WTC11 (cell line): ENCODE measurements around the gene BCL11A. TPM values are rescaled to one million over a fixed set of nuclear protein-coding genes. Genes with fewer than 3 reads are reported as not detected.

Experiments
- ATAC-seq: fragments of 200-7000 bp; cut with Tn5 transposase; 2 replicates; pipeline ENCODE4 v1.10.0; 2021; ENCODE audit warnings: mild to moderate bottlenecking, moderate library complexity
- CTCF ChIA-PET: fragments of 300-600 bp; sonication (Branson Sonifier 250); formaldehyde crosslinking; loops from one replicate; lab custom pipeline; 2021; ENCODE audit warnings: antibody characterized with exemption; lab: Charles Lee
- POLR2A ChIA-PET: fragments of 350-600 bp; sonication (Branson Sonifier 250); formaldehyde crosslinking; loops from one replicate; lab custom pipeline; 2021; ENCODE audit warnings: antibody characterized with exemption; lab: Charles Lee
- DNase-seq: peaks from one replicate; pipeline ENCODE4 v3.0.0; 2021; ENCODE audit warnings: low spot score
- H3K27ac Mint-ChIP-seq: 2 replicates; pipeline ENCODE4 v1.8.0; 2021; ENCODE audit warnings: mixed read lengths
- H3K27me3 Mint-ChIP-seq: 2 replicates; pipeline ENCODE4 v1.8.0; 2021; ENCODE audit warnings: low read depth, mild to moderate bottlenecking, moderate library complexity, mixed read lengths
- H3K36me3 Mint-ChIP-seq: 2 replicates; pipeline ENCODE4 v1.8.0; 2021; ENCODE audit warnings: mixed read lengths
- H3K4me1 Mint-ChIP-seq: 2 replicates; pipeline ENCODE4 v1.8.0; 2022; ENCODE audit warnings: mixed read lengths
- H3K4me3 Mint-ChIP-seq: 2 replicates; pipeline ENCODE4 v1.8.0; 2021; ENCODE audit warnings: mild to moderate bottlenecking, moderate library complexity, mixed read lengths
- H3K9me3 Mint-ChIP-seq: 2 replicates; pipeline ENCODE4 v1.8.0; 2021; ENCODE audit warnings: mixed read lengths
- ARID4B ChIP-seq: sonication (generic); formaldehyde crosslinking; IDR thresholded peaks from 2 replicates; pipeline ENCODE4 v1.8.0; 2023; ENCODE audit warnings: missing genetic modification reagents, mild to moderate bottlenecking, borderline replicate concordance
- E2F1 ChIP-seq: sonication (generic); formaldehyde crosslinking; IDR thresholded peaks from 2 replicates; pipeline ENCODE4 v1.8.0; 2022; ENCODE audit warnings: mild to moderate bottlenecking, missing genetic modification reagents
- ERG ChIP-seq: fragments of 250-450 bp; sonication (Bioruptor Pico); IDR thresholded peaks from 2 replicates; pipeline ENCODE4 v1.8.0; 2021; ENCODE audit warnings: mild to moderate bottlenecking
- FOXP1 ChIP-seq: sonication (generic); formaldehyde crosslinking; IDR thresholded peaks from 2 replicates; pipeline ENCODE4 v1.8.0; 2022; ENCODE audit warnings: missing genetic modification reagents, mild to moderate bottlenecking, moderate library complexity, borderline replicate concordance
- GTF2I ChIP-seq: fragments of 250-450 bp; sonication (Bioruptor Pico); conservative IDR thresholded peaks from 2 replicates; pipeline ENCODE4 v1.4.0; 2021; ENCODE audit warnings: mild to moderate bottlenecking
- HMGA2 ChIP-seq: fragments of 250-450 bp; sonication (Bioruptor Pico); IDR thresholded peaks from 2 replicates; pipeline ENCODE4 v1.4.0; 2021; ENCODE audit warnings: mild to moderate bottlenecking, moderate library complexity
- MLX ChIP-seq: sonication (generic); formaldehyde crosslinking; IDR thresholded peaks from 2 replicates; pipeline ENCODE4 v1.8.1; 2023; ENCODE audit warnings: mild to moderate bottlenecking, missing genetic modification reagents, moderate library complexity
- MYBL2 ChIP-seq: sonication (generic); formaldehyde crosslinking; IDR thresholded peaks from 2 replicates; pipeline ENCODE4 v1.8.1; 2023; ENCODE audit warnings: mild to moderate bottlenecking, moderate library complexity, missing genetic modification reagents
- OVOL2 ChIP-seq: fragments of 250-450 bp; sonication (Bioruptor Pico); IDR thresholded peaks from 2 replicates; pipeline ENCODE4 v1.9.0; 2021; ENCODE audit warnings: mild to moderate bottlenecking, borderline replicate concordance
- PRDM15 ChIP-seq: sonication (generic); formaldehyde crosslinking; IDR thresholded peaks from 2 replicates; pipeline ENCODE4 v1.8.0; 2022; ENCODE audit warnings: missing genetic modification reagents
- SOX15 ChIP-seq: fragments of 250-450 bp; sonication (Bioruptor Pico); IDR thresholded peaks from 2 replicates; pipeline ENCODE4 v1.9.0; 2021; ENCODE audit warnings: mild to moderate bottlenecking
- STAT6 ChIP-seq: sonication (generic); formaldehyde crosslinking; conservative IDR thresholded peaks from 2 replicates; pipeline ENCODE4 v1.8.1; 2023; ENCODE audit warnings: mild to moderate bottlenecking, low read depth, missing genetic modification reagents, moderate library complexity
- ZBTB21 ChIP-seq: sonication (generic); formaldehyde crosslinking; IDR thresholded peaks from 2 replicates; pipeline ENCODE4 v1.8.1; 2023; ENCODE audit warnings: mild to moderate bottlenecking, missing genetic modification reagents, borderline replicate concordance
- ZNF121 ChIP-seq: sonication (generic); formaldehyde crosslinking; IDR thresholded peaks from 2 replicates; pipeline ENCODE4 v1.8.0; 2023; ENCODE audit warnings: missing genetic modification reagents
- total RNA-seq: library from RNA; stranded (reverse); gene quantifications from 3 replicates; pipeline ENCODE4 v1.2.3, GENCODE V29; 2021

BCL11A gene
- total RNA-seq, 1 experiment from 2014 or later = 53.2 TPM

GRCh38 chr2:60440767-60441163 lies 112.7 kb downstream of the BCL11A start (continued):
- TF ChIP-seq ARID4B (CRISPR knock-in tag) = no peak
- no peak for TF ChIP-seq OVOL2
- TF ChIP-seq MLX (CRISPR knock-in tag) = no peak
- no peak for TF ChIP-seq ZNF121
- TF ChIP-seq FOXP1 (CRISPR knock-in tag) = no peak
- no peak for TF ChIP-seq PRDM15 (CRISPR knock-in tag)

GRCh38 chr2:60440079-60440766 lies 113.2 kb downstream of the BCL11A start:
- peaks cover 44% of the 10 kb centered on the region for H3K4me1 Mint-ChIP-seq
- H3K4me3 Mint-ChIP-seq = no peak overlapping the region
- no peak overlapping the region for H3K27ac Mint-ChIP-seq
- ChIA-PET POLR2A (interaction anchor here (0.6 kb wide), 1 partner anchor 57 kb away, joined by 3 read pairs; no protein-coding TSS in a partner anchor), CTCF (interaction anchor here (0.6 to 2.0 kb wide), 22 partner anchors 8 to 682 kb away, joined by 3 to 13 read pairs (median 5); no protein-coding TSS in a partner anchor)
- ATAC-seq = no peak
- peaks cover 24% of the 10 kb centered on the region for H3K27me3 Mint-ChIP-seq
- H3K9me3 Mint-ChIP-seq = no peaks in the 10 kb centered on the region
- no peaks in the 10 kb centered on the region for H3K36me3 Mint-ChIP-seq
- DNase-seq = no peak
- no peak for TF ChIP-seq ARID4B (CRISPR knock-in tag)
- no peak for TF ChIP-seq ZBTB21 (CRISPR knock-in tag)
- TF ChIP-seq STAT6 = no peak
- no peak for TF ChIP-seq GTF2I (CRISPR knock-in tag)
- no peak for TF ChIP-seq SOX15
- TF ChIP-seq E2F1 (CRISPR knock-in tag) = no peak
- TF ChIP-seq ERG (CRISPR knock-in tag) = no peak
- TF ChIP-seq MYBL2 (CRISPR knock-in tag) = no peak
- no peak for TF ChIP-seq HMGA2 (CRISPR knock-in tag)
